AG04450 (cell line): Measurements from ENCODE around the gene GNG11. TPM values are rescaled to one million over a fixed set of nuclear protein-coding genes. Genes with fewer than 3 reads are reported as not detected.
A peak's percentile ranks its signal among the peaks of the same experiment; 100 is the strongest.

ENCODE experiments used
- CTCF ChIA-PET: fragments of 300-600, 350-600 bp; formaldehyde crosslinking; extraction: SDS; loops from one replicate; lab custom pipeline; 2022; ENCODE audit warnings: antibody characterized with exemption, inconsistent platforms; lab: Charles Lee
- POLR2A ChIA-PET: fragments of 350-600 bp; formaldehyde crosslinking; extraction: SDS; loops from one replicate; lab custom pipeline; 2021; ENCODE audit warnings: antibody characterized with exemption, inconsistent platforms; lab: Yijun Ruan, JAX
- DNase-seq: peaks from one replicate; pipeline ENCODE4 v3.0.0-alpha.2; 2011; ENCODE audit warnings: low read depth, low spot score
- H3K27ac ChIP-seq: one replicate; pipeline ENCODE4 v1.5.1; 2012; ENCODE audit warnings: low read depth, low read length, control low read depth
- H3K27me3 ChIP-seq: one replicate; pipeline ENCODE4 v1.6.0; 2012; ENCODE audit warnings: low read length; ENCODE audit not compliant: control insufficient read depth, insufficient read depth
- H3K4me3 ChIP-seq: 2 replicates; pipeline ENCODE4 v1.5.1; 2011; ENCODE audit warnings: mild to moderate bottlenecking, low read depth, low read length, control low read depth
- H3K9me3 ChIP-seq: 2 replicates; pipeline ENCODE4 v1.5.1; 2012; ENCODE audit warnings: low read length; ENCODE audit not compliant: control insufficient read depth, insufficient read depth
- polyA plus RNA-seq: library from polyadenylated mRNA; depleted of rRNA; stranded (reverse); fragments of >200 nt; gene quantifications from 2 replicates; pipeline ENCODE4 v1.2.3, GENCODE V29; 2011
- TF ChIP-seq, protein P1 (sequence below): IDR thresholded peaks from 2 replicates; pipeline ENCODE4 v1.5.1; 2011; ENCODE audit warnings: low read depth, low read length, control low read depth, inconsistent platforms

The GNG11 gene
- polyA plus RNA-seq, 1 experiment = 19.7 TPM

DNA sequence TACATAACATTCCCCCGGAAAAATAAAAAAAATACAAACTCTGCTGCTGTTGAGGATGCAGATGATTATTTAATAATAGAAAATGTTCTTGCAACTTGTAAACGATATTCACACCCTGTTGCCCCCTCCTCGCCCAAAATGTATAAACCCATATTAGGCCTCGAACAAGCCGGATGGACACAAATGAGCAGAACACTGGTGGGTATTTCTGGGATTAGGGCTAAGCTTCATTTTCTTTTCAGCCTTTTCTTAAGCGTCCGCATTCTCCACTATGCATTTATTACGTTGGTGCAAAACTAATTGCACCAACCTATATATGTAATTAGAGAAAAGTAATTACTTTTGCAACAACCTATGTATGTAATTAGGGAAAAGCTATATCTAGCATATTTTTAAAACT is 349 bp upstream of the GNG11 start:
- CTCF ChIA-PET = interaction anchor here (0.7 to 2.8 kb wide), 8 partner anchors 12 to 474 kb away, joined by 3 to 16 read pairs (median 4); partner anchors contain the start of genes COL1A2 and TFPI2

GRCh38 chr7:93923296-93923695 is 1.8 kb downstream of the GNG11 start:
- H3K9me3 ChIP-seq = no peaks in the 10 kb centered on the region
- no peaks in the 10 kb centered on the region for H3K27me3 ChIP-seq
- TF ChIP-seq, protein P1, sequence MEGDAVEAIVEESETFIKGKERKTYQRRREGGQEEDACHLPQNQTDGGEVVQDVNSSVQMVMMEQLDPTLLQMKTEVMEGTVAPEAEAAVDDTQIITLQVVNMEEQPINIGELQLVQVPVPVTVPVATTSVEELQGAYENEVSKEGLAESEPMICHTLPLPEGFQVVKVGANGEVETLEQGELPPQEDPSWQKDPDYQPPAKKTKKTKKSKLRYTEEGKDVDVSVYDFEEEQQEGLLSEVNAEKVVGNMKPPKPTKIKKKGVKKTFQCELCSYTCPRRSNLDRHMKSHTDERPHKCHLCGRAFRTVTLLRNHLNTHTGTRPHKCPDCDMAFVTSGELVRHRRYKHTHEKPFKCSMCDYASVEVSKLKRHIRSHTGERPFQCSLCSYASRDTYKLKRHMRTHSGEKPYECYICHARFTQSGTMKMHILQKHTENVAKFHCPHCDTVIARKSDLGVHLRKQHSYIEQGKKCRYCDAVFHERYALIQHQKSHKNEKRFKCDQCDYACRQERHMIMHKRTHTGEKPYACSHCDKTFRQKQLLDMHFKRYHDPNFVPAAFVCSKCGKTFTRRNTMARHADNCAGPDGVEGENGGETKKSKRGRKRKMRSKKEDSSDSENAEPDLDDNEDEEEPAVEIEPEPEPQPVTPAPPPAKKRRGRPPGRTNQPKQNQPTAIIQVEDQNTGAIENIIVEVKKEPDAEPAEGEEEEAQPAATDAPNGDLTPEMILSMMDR = no peak
- no peak for DNase-seq
- POLR2A ChIA-PET = no interaction called here
- CTCF ChIA-PET = no interaction called here
- H3K4me3 ChIP-seq = peak overlapping the region; percentile 82
- no peak overlapping the region for H3K27ac ChIP-seq

More for the DNA sequence above, 349 bp upstream of the GNG11 start:
- Histone ChIP-seq H3K4me3 (peak overlapping the region; percentile 82), H3K9me3 (no peaks in the 10 kb centered on the region), H3K27me3 (no peaks in the 10 kb centered on the region), H3K27ac (peak overlapping the region; percentile 54)
- no peak for DNase-seq
- TF ChIP-seq, protein P1 = no peak
- POLR2A ChIA-PET = interaction anchor here (0.6 to 1.6 kb wide), 10 partner anchors 21 to 836 kb away, joined by 3 to 5 read pairs (median 4); partner anchors contain the start of gene BET1

DNA sequence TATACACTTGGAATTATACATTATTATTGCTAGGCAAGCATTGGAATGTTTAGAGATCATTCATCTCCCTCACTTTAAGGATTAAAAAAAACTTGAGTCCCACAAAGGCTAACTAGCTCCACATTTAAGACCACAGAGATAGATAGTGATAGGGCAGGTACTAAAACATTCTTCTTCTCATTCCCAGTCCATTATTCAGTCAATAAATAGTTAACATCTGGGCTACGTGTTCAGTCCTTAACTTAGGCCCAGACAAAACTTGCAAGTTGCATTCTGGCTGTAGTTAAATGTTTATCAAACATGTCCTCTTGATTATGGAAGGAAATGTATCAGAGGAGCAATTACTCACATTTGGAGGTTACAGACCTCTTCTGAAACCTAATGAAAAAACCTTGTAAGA is 2.4 kb downstream of the GNG11 start:
- ChIA-PET POLR2A (no interaction called here), CTCF (no interaction called here)
- H3K9me3 ChIP-seq = no peaks in the 10 kb centered on the region
- no peaks in the 10 kb centered on the region for H3K27me3 ChIP-seq
- H3K27ac ChIP-seq = no peak overlapping the region
- TF ChIP-seq, protein P1 = no peak
- no peak for DNase-seq
- peak overlapping the region; percentile 82 for H3K4me3 ChIP-seq

DNA sequence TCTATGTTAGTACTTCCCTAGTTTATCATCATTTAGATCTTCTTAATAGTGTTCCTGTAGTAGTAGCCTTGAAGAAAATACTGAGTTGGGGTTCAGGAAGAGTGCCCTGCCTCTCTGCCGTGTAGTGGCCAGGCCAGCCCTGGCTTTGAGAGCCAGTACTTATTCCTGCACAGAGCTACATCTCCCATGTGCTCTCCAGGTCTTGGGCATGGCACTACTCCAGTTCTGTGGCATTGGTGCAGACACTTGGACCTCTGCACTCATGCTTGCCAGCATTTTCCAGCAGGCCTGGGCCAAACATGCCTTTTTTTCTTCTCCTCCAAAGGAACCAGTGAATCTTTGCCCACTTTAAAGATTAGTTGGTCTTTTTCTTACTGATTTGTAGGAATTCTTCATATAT is 5.3 kb downstream of the GNG11 start:
- POLR2A ChIA-PET = no interaction called here

GRCh38 chr7:93927585-93927984 is 6.0 kb downstream of the GNG11 start:
- ChIA-PET CTCF (interaction anchor here (0.8 to 1.2 kb wide), 3 partner anchors 22 to 161 kb away, joined by 3 to 4 read pairs (median 3); no protein-coding TSS in a partner anchor), POLR2A (no interaction called here)
- DNase-seq = no peak
- H3K27me3 ChIP-seq = no peaks in the 10 kb centered on the region
- H3K9me3 ChIP-seq = no peaks in the 10 kb centered on the region
- no peak overlapping the region for H3K4me3 ChIP-seq
- no peak overlapping the region for H3K27ac ChIP-seq
- TF ChIP-seq, protein P1 = no peak

More for the DNA sequence above, 5.3 kb downstream of the GNG11 start:
- H3K4me3 ChIP-seq = no peak overlapping the region
- no peaks in the 10 kb centered on the region for H3K27me3 ChIP-seq
- no peak overlapping the region for H3K27ac ChIP-seq
- DNase-seq = no peak
- TF ChIP-seq, protein P1 = no peak
- CTCF ChIA-PET = interaction anchor here (1.0 kb wide), 1 partner anchor 23 kb away, joined by 3 read pairs; no protein-coding TSS in a partner anchor
- no peaks in the 10 kb centered on the region for H3K9me3 ChIP-seq
